GM19452 (cell line): ENCODE results near the gene ZNF365.

ENCODE experiments used
- ATAC-seq: cut with Tn5 transposase; IDR thresholded peaks from one replicate; pipeline ENCODE4 v1.9.1; 2021; ENCODE audit not compliant: unreplicated experiment

The ZNF365 gene

DNA sequence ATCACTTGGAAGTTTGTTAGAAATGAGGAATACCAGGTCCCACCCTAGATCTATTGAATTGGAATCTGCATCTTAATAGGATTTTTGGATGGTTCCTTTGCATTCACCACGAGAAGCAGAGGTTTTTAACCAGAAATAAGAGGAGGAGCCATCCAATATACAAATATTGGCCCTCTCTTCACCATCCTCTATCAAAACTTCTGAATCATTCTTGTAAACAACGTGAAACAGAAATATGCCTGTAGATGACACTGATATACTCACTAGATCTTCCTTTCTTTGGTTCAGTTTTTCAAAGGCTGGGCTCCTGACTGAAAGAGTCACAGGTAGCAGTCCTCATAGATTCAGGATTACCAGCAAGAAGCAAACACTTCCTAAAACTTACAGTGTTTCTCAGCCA is 39.5 kb downstream of the ZNF365 start:
- no peak for ATAC-seq

DNA sequence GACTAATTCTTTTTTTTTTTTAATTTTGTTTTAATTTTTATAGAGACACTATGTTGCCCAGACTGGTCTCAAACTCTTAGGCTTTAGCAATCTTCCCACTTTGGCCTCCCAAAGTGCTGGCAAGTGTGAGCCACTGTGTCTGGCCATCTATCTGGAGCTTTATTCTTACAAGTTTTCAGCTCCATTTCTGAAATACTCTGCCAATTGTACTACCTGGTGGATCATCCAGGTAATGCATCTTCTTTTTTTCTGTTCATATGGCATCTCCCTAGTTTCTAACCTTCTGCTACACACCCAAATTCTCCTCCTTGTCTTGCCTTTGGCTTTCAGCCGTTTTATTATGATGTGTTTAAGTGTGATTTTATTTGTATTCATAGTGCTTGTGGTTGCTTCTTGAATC is 40.2 kb downstream of the ZNF365 start:
- ATAC-seq: no peak

DNA sequence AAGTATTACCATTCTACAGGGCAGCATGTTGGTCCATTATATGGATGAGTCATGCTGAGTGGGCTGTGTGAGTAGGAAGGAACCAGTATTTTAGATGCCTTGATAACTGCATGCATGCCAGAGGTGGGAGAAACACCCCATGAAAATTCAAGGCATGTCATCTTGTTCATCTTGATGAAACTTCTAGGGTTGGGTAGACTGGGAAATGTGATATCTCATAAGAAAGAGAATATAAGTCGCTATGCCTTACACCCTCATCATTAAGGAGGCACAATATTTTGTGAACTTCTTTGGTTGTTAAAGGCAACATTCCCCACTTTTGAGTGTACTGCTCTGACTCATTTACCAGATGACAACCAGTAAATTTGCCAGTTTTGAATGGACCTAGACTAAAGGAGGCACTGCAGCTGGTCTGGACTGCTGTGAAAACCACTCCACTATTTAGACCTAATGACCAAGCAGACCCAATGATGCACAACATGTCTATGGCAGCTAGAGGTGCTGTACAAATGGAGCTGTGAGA is 48.0 kb downstream of the ZNF365 start:
- ATAC-seq: no peak

DNA sequence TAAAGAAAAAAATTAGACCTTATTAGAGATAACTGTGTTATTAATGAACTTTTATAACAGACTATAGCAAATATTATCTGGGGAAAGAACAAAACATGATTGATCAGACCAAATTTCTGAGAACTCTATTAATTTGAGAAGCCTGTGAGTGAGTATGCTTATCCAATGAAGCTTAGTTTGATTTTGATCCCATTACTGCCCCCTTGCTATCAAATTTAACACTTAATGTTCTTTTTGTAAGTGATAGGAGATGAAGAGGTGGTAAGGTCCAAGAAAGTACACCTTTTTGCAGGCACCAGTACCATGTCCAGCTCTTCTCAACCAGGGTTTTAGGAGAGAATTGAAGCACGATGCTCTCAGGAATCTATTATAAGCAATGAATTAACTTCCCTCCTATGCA is 49.9 kb downstream of the ZNF365 start:
- no peak for ATAC-seq

DNA sequence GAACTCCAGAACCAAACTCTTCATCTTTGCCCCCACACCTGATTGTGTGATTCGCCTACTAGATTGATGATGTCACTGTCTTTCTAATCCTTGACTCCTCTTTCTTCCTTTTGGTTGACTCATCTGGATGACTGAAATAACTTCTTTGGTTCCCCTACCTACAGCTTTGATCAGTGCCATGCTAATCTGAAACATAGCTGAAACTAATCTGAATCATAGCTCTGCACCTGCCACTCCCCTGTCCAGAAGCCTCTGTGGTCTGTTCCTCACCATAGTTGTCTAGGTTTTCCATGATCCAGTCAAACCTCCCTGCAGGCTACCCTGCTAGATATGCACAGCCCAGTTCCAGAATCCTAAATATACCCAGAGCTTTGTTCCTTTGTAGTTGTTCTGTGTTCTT is 51.9 kb downstream of the ZNF365 start:
- no peak for ATAC-seq

DNA sequence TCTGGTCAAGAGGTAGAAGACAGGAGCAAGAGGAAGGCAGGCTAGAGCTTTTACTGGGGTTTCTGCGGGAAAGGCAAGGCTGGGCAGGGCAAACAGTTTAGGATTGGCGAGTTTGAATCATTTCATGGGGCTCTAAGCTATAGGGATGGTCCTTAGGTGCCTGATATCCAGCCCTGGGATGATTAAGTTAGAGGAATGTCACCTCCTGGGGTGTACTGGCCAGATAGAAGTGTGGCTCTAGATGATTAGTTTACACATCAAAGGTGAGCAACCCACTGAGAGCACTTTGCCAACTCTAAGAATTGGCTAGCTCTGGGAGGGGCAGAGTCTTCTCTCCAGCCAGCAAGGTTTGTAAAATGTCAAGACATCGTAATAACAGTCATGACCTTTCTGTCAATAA is 52.4 kb downstream of the ZNF365 start:
- no peak for ATAC-seq

DNA sequence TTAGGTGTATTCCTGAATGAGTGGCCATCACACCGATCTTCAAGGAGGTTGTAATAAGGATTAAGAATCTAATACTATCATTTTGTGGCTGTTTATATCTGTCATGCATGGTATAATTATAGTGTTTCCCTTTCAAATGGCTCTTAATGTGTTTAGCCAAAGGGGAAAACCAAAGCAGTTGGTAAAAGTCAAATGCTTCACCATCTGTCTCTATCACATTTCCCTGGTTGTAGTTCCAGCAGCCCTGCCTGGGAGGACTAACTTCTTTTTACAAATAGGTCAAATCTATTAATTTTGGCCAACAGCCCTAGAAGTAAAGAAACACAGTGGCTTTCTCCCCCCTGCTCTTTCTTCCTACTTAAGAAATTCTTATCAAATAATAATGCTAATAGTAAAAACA is 56.7 kb downstream of the ZNF365 start:
- ATAC-seq: no peak

DNA sequence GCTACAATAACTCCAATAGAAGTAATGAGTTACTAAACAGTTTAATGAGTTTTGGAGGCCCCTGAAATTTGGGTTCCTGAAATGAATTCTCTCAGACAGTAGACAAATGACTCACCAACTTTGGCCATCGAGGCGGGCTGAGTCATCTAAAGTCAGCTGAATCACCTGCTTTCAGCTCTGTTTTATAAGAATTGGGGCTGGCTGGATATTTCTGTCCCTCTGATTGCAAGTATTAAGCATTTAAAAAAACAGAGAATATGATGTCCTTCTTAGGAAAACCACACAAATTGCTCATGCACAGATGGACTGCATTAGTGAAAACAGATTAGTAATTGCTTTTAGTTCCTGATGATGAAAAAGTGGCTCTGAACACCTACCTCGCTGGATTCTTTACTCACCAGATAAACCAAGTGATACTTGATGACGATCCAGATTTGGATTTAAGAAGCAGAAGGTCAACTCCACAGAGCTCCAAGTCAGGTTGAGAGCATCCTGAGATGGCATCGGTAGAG is 59.1 kb downstream of the ZNF365 start:
- ATAC-seq: peak; percentile 93

DNA sequence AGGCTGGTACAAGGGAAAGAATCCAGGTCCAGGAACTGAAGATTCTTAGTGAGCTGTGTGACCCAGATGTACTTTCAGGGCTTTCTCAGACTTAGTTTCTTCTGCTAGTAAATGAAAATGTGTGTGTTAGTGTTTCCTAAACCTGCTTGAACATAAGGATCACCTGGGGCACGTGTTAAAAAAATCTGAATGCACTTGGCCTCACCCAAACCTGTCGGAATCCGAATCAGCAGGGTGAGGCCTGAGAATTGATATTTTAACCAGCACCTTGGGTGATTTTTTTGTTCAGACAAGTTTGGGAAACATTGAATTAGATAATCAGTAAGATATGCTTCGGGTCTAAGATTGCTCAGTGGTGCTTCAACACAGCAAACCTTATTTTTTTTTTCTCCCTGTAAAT is 59.7 kb downstream of the ZNF365 start:
- ATAC-seq: no peak

DNA sequence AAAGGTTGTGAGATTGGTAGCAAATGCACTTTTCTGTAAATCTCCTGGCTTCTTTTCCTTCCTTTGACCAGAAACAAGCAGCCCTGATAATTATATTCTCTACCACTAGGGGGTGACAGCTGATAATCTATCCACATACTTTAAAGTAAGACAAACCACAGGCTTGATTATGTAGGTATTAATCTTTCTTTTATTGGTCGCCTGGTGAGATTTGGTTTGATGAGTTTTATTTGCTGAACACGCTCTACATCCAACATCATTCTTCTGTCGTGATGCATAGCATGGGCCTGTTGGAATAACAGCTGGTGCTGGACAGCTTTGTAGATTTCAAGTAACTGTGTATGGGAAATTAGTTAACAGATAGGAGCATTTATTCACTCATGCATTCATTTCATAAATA is 63.5 kb downstream of the ZNF365 start:
- no peak for ATAC-seq

DNA sequence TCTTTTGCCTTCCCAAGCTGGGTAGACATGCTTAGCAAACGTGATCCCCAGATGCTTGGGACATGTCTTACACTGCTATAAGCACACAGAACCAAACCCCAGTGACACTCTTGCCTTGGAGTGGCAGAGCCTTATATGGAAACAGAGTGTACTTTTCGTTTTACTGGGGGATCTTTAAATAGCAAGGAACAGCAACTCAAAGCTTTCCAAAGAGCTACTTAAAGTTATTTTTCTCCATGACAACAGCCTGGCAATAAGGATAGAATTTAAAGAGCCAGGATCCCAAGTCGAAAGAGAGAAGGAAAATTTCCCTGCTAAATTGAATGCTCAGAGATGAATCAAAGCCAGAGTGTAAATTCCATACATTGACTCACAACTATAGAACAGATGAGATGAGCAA is 67.8 kb downstream of the ZNF365 start:
- no peak for ATAC-seq

DNA sequence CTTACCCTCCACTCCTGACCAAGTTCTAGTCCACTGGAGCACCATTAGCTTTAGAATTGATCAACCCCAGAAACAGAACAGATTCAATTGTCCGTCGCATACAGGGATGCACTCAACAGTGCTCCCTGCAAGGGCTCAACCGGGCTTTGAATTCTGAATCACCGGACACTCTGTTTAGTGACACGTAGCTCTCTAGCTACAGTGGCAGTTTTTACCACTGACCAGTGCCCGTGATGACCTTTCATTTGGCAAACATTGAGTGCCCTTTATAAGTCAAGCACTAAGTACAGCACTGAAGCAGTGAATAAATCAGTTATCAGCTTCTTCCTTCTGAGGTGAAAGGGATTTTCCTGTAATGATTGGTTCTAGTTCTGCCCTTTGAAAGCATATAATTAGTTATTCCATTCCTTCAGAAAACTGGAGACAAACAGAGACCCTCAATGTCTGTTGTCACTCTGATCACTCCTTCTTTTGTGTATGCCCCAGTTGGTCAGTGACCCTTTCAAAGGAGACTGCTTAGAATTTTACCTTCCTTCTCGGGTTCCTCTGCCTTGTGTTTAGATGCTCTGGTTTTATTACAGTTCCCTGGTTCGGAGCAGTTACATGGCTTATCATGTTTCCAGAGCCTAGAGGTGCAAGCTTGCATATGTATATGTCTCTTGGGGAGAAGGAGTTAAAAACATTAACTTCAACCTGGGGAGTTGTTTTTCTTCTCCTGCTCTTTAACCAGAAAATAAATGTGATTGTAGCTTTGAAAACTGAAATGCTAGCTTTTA is 68.9 kb downstream of the ZNF365 start:
- ATAC-seq: no peak

DNA sequence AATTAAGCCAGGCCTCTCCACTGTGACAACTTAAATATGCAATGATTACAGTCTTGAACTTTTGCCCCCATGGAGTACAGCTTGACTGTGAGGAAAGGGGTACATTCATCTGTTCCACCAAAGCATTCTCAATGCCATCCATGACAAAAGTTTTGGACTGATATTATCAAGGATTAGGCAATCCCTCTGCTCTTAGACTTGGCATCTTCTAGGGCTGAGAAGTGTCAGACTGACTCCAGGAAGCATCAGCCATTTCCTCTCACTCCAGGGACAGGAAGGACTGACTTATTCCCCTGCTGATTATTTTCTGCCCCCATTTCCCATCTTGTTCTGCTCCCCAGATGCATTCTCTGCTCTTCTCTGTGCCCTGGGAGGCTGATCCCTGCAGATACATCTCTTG is 69.7 kb downstream of the ZNF365 start:
- no peak for ATAC-seq

DNA sequence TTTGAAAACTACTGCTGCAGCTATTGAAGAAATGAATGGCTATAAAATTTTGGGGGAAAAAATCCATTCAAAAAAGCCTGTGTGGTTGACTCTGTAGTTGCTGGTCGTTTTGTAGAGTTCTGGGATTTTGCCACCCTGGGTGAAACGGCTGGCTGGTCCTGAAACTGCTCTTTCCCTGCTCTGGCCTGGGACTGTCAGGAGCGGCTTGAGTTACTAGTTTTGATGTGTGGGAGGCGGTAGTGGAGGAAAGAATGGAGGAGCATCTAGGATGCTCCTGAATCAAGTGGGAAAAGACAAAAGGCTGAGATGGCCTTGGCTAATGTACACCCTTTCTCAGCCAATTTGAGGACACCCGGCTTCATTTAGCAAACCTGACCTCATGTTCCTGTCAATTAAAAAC is 72.5 kb downstream of the ZNF365 start:
- ATAC-seq: no peak

DNA sequence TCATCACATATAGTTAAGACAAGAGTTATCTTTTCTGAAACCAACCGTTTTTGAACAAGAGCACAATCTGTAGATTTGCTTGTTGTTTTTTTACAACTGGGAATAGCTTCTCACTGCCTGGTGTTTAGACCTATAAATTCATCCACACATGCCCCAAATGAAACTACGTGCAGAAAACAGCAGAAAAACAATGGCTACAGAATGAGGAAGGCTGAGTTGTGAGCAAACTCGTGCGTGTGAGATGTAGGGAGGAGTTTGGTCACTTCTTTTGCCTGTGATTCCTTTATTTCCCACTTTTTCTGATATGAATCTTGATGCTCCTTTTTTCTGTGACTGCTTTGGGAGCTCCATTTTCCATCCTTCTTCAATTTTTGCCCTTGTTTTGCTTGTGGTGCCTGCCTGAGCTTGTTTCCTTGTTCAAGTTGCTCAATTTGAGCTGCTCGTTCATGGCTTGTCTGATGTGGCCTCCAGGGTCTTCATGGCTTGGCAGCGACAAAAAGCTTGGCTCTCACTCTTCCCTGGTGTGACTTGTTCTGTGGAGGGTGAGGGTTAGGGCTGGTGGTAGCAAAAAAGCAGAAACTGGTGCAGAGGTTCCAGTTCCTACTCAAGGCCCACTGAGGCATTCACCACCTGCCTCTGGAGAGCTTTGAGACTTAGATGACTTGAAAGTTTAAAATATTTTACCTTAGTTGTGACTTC is 76.9 kb downstream of the ZNF365 start:
- ATAC-seq: no peak

DNA sequence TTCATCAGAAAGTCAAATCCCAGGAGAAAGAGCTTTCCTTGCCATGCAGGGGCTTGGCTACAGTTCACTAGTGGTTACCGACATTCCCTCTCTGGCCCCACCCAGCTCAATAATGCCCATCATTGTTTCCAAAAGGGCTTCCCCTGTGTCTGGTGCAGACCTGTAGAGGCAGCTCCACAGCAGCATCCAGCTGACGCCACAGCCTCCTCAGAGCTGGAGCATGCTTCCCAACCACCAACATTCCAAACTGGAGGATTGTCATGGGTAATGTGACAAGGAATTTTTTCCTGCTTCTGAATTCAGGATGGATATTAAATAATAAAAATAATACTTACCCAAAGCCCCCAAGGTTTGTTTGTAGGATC is 77.4 kb downstream of the ZNF365 start:
- ATAC-seq: no peak
